Measurements from ENCODE around the gene VPS51.

VPS51 gene

GRCh38 chr11:65095974-65096806 is at the start of gene VPS51:
Gene VPS51 (plus strand): TSS chr11:65096214. CDS start chr11:65096251, 37 bp downstream.
- DNase-seq (ENCODE audit: low spot score), result peak; percentile 90

GRCh38 chr11:65047581-65048422 is 48.2 kb upstream of the VPS51 start:
- no peak for DNase-seq (ENCODE audit: low spot score)

GRCh38 chr11:65051398-65051858 is 44.6 kb upstream of the VPS51 start:
- DNase-seq (ENCODE audit: low spot score), result no peak

GRCh38 chr11:65053827-65054508 is 42.0 kb upstream of the VPS51 start:
- no peak for DNase-seq (ENCODE audit: low spot score)

- no peak for DNase-seq (ENCODE audit: low spot score)
These were observed 40.5 kb upstream of the VPS51 start for GRCh38 chr11:65055538-65055937.

GRCh38 chr11:65056999-65057398 is 39.0 kb upstream of the VPS51 start:
- DNase-seq (ENCODE audit: low spot score), result no peak

GRCh38 chr11:65057526-65057925 is 38.5 kb upstream of the VPS51 start:
- DNase-seq (ENCODE audit: low spot score), result no peak

GRCh38 chr11:65058012-65058411 is 38.0 kb upstream of the VPS51 start:
- DNase-seq (ENCODE audit: low spot score), result no peak

- no peak for DNase-seq (ENCODE audit: low spot score)
These were observed 37.5 kb upstream of the VPS51 start, which contains the start of gene NAALADL1 for GRCh38 chr11:65058419-65059054. Gene NAALADL1 (minus strand): TSS chr11:65058553. CDS start chr11:65058521, 32 bp downstream.

GRCh38 chr11:65059523-65059922 is 36.5 kb upstream of the VPS51 start:
- no peak for DNase-seq (ENCODE audit: low spot score)

GRCh38 chr11:65059959-65060824 is 35.8 kb upstream of the VPS51 start:
- DNase-seq (ENCODE audit: low spot score), result no peak

GRCh38 chr11:65060913-65061408 is 35.1 kb upstream of the VPS51 start:
- no peak for DNase-seq (ENCODE audit: low spot score)

- DNase-seq (ENCODE audit: low spot score), result no peak
These were observed 32.5 kb upstream of the VPS51 start for GRCh38 chr11:65063532-65063931.

GRCh38 chr11:65064847-65065240 is 31.2 kb upstream of the VPS51 start:
- DNase-seq (ENCODE audit: low spot score), result no peak

GRCh38 chr11:65065851-65066250 is 30.2 kb upstream of the VPS51 start:
- DNase-seq (ENCODE audit: low spot score), result no peak

GRCh38 chr11:65066315-65066714 is 29.7 kb upstream of the VPS51 start:
- DNase-seq (ENCODE audit: low spot score), result no peak

GRCh38 chr11:65066805-65067291 is 29.2 kb upstream of the VPS51 start:
- DNase-seq (ENCODE audit: low spot score), result no peak

GRCh38 chr11:65067446-65067845 is 28.6 kb upstream of the VPS51 start:
- DNase-seq (ENCODE audit: low spot score), result no peak

- no peak for DNase-seq (ENCODE audit: low spot score)
These were observed 26.8 kb upstream of the VPS51 start for GRCh38 chr11:65069217-65069616.

GRCh38 chr11:65071907-65072630 is 23.9 kb upstream of the VPS51 start:
- no peak for DNase-seq (ENCODE audit: low spot score)

Measured in HuH-7.5 (cell line).